GM19025 (cell line): Measurements from ENCODE around the gene OASL.
A peak's percentile ranks its signal among the peaks of the same experiment; 100 is the strongest.

ENCODE experiments used
- ATAC-seq: cut with Tn5 transposase; IDR thresholded peaks from one replicate; pipeline ENCODE4 v1.9.1; 2021; ENCODE audit warnings: mild to moderate bottlenecking, low read depth, moderate library complexity; ENCODE audit not compliant: unreplicated experiment

The OASL gene

GRCh38 chr12:121015825-121016766 is 22.9 kb downstream of the OASL start, which contains the start of gene C12orf43:
C12orf43 (minus strand) TSS chr12:121016487; CDS start chr12:121016474, 13 bp downstream.
- ATAC-seq: peak; percentile 96

GRCh38 chr12:121013715-121014114 is 25.3 kb downstream of the OASL start:
- no peak for ATAC-seq

- ATAC-seq: no peak
Measured at GRCh38 chr12:121011820-121012219, 27.2 kb downstream of the OASL start.

- ATAC-seq: no peak
Measured at GRCh38 chr12:121010860-121011259, 28.2 kb downstream of the OASL start.

GRCh38 chr12:121009741-121010140 is 29.3 kb downstream of the OASL start:
- no peak for ATAC-seq

- ATAC-seq: no peak
Measured at GRCh38 chr12:121008347-121009098, 30.5 kb downstream of the OASL start.

GRCh38 chr12:121005346-121005815 is 33.7 kb downstream of the OASL start:
- no peak for ATAC-seq

- ATAC-seq: no peak
Measured at GRCh38 chr12:121004253-121004815, 34.7 kb downstream of the OASL start.

GRCh38 chr12:121003650-121004049 is 35.4 kb downstream of the OASL start:
- no peak for ATAC-seq

- no peak for ATAC-seq
Measured at GRCh38 chr12:121001841-121002483, 37.1 kb downstream of the OASL start.

- ATAC-seq: no peak
Measured at GRCh38 chr12:121001060-121001459, 38.0 kb downstream of the OASL start.

GRCh38 chr12:121000530-121000929 is 38.5 kb downstream of the OASL start:
- ATAC-seq: no peak

- ATAC-seq: no peak
Measured at GRCh38 chr12:120999191-121000120, 39.6 kb downstream of the OASL start.

GRCh38 chr12:120998435-120998834 is 40.6 kb downstream of the OASL start:
- ATAC-seq: no peak

GRCh38 chr12:120997448-120997847 is 41.6 kb downstream of the OASL start:
- no peak for ATAC-seq

- no peak for ATAC-seq
Measured at GRCh38 chr12:120996133-120996746, 42.8 kb downstream of the OASL start.

GRCh38 chr12:120994589-120995337 is 44.3 kb downstream of the OASL start:
- ATAC-seq: no peak

GRCh38 chr12:120994059-120994458 is 45.0 kb downstream of the OASL start:
- ATAC-seq: no peak
